Left ventricle myocardium inferior (tissue), 1 donor: ENCODE results near the gene MAPKBP1. TPM values are rescaled to one million over a fixed set of nuclear protein-coding genes. Genes with fewer than 3 reads are reported as not detected.

ENCODE experiments used
- DNase-seq: peaks from one replicate; pipeline ENCODE4 v3.0.0-alpha.2; 2020
- H3K27ac ChIP-seq: fragments of 200-600 bp; replicated peaks from 2 replicates; pipeline ENCODE4 v1.8.0; 2021
- H3K27me3 ChIP-seq: fragments of 200-600 bp; 2 replicates; pipeline ENCODE4 v1.8.0; 2021; ENCODE audit warnings: low read depth
- H3K36me3 ChIP-seq: fragments of 200-600 bp; 2 replicates; pipeline ENCODE4 v1.8.0; 2021
- H3K4me1 ChIP-seq: fragments of 200-600 bp; 2 replicates; pipeline ENCODE4 v1.8.0; 2021
- H3K4me3 ChIP-seq: fragments of 200-600 bp; 2 replicates; pipeline ENCODE4 v1.8.0; 2021; ENCODE audit warnings: mild to moderate bottlenecking, moderate library complexity
- H3K9me3 ChIP-seq: fragments of 200-600 bp; replicated peaks from 2 replicates; pipeline ENCODE4 v1.8.0; 2021
- intact Hi-C: fragments of 100-400 bp; cut with micrococcal nuclease; formaldehyde crosslinking; loops from one replicate; pipeline ENCODE4 v1.11.0; 2022
- total RNA-seq: library from RNA; stranded (reverse); fragmentation: NEBNext Ultra II Directional; extraction: Animal tissue kit (Norgen Biotek cat#: 25700); gene quantifications from one replicate; pipeline ENCODE4 v1.2.1, GENCODE V29; 2021
- TF ChIP-seq, protein P1 (sequence below): fragments of 200-600 bp; IDR thresholded peaks from 2 replicates; pipeline ENCODE4 v1.8.0; 2021; ENCODE audit warnings: antibody characterized with exemption, mild to moderate bottlenecking, borderline replicate concordance
- donor health status: DM: no; HTN: yes; CAD: no; lungs with severe emphysema.

The MAPKBP1 gene
- total RNA-seq, 1 donor from 2014 or later = 13.6 TPM

- intact Hi-C loops = no loop called here
- peaks cover 8% of the 10 kb centered on the region for H3K27me3 ChIP-seq
- H3K4me3 ChIP-seq = no peak overlapping the region
- H3K4me1 ChIP-seq = no peaks in the 10 kb centered on the region
- H3K36me3 ChIP-seq = peaks cover 51% of the 10 kb centered on the region
- H3K9me3 ChIP-seq = no peaks in the 10 kb centered on the region
- DNase-seq = no peak
- H3K27ac ChIP-seq = no peak overlapping the region
- TF ChIP-seq, protein P1, sequence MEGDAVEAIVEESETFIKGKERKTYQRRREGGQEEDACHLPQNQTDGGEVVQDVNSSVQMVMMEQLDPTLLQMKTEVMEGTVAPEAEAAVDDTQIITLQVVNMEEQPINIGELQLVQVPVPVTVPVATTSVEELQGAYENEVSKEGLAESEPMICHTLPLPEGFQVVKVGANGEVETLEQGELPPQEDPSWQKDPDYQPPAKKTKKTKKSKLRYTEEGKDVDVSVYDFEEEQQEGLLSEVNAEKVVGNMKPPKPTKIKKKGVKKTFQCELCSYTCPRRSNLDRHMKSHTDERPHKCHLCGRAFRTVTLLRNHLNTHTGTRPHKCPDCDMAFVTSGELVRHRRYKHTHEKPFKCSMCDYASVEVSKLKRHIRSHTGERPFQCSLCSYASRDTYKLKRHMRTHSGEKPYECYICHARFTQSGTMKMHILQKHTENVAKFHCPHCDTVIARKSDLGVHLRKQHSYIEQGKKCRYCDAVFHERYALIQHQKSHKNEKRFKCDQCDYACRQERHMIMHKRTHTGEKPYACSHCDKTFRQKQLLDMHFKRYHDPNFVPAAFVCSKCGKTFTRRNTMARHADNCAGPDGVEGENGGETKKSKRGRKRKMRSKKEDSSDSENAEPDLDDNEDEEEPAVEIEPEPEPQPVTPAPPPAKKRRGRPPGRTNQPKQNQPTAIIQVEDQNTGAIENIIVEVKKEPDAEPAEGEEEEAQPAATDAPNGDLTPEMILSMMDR = no peak
These were observed 74.3 kb downstream of the MAPKBP1 start for GRCh38 chr15:41848631-41849030.

DNA sequence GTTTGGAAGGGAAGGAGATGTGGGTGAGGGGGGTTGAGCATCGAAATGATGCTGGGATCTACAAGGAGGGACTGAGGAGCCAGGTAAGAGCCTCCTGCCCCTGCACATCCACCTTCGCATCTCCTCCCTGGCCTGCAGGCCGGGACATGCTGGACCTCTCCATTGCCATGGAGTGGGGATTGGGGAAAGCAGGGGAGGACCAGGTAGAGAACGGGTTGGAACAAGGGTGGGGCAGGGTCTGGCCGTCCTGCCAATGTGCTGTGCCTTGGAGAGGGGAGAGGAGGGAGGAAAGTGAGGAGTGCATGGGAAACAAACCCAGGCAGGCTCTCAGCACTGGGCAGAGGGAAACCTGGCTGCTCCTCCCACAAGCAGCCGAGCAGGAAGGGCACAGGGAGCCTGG lies 74.9 kb downstream of the MAPKBP1 start:
- DNase-seq = no peak
- peaks cover 46% of the 10 kb centered on the region for H3K36me3 ChIP-seq
- no peak overlapping the region for H3K4me3 ChIP-seq
- no peaks in the 10 kb centered on the region for H3K9me3 ChIP-seq
- peaks cover 13% of the 10 kb centered on the region for H3K27me3 ChIP-seq
- intact Hi-C loops = no loop called here
- no peaks in the 10 kb centered on the region for H3K4me1 ChIP-seq
- no peak overlapping the region for H3K27ac ChIP-seq
- TF ChIP-seq, protein P1 = no peak

DNA sequence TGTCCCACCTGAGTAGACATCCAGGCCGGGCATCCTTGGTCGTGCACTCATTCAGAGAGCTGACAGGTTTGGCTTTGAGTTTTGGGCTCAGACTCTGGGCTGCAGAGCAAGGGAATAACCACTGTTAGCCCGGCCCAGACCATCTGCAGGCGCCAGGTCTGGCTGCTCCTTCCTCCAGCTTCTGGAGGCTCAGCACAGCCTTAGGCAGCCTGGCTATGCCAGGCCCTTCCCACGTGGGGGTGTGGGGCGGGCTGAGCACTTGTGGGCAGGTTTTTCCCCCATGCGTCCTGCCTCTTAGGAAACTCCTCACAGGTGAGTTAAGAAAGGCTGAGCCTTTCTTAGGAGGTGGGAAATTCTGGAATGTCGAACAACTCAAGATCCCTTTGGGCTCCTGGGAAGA lies 75.6 kb downstream of the MAPKBP1 start:
- TF ChIP-seq, protein P1 = no peak
- peaks cover 39% of the 10 kb centered on the region for H3K36me3 ChIP-seq
- no peaks in the 10 kb centered on the region for H3K9me3 ChIP-seq
- no peak overlapping the region for H3K27ac ChIP-seq
- no peaks in the 10 kb centered on the region for H3K4me1 ChIP-seq
- no peak overlapping the region for H3K4me3 ChIP-seq
- DNase-seq = no peak
- H3K27me3 ChIP-seq = peaks cover 13% of the 10 kb centered on the region
- intact Hi-C loops = no loop called here

DNA sequence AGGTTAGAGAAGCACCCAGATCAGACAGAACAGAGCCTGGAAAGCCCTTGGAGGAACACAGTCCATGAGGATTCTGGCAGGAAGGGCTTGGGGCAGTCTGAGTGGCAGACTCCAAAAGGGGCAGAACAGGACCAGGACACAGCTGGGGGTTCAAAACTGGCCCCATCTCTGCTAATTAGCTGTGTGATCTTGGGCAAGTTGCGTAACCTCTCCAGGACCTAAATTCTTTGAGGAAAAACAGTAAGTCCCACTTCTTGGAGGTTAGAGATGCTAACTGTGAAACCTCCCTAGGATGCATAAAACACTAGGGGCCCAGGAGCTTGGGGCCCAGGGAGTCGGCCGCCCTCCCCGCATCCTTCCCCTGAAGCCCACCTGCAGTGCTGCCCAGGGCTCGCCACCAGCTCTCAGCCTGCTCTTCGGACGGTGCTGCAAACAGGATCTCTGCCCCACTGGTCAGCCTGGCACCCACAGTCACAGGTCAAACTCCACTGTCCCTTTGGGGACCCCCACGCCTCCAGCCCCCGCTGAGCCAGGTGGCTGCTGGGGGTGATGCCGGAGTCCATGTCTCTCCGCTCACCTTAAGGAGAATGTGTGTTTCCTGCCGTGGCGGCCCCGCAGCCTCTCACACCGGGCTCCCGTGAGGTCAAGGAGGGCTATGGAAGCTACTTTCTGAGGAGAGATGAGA lies 76.3 kb downstream of the MAPKBP1 start:
- no peak overlapping the region for H3K4me3 ChIP-seq
- intact Hi-C loops = no loop called here
- DNase-seq = no peak
- TF ChIP-seq, protein P1 = no peak
- no peaks in the 10 kb centered on the region for H3K9me3 ChIP-seq
- no peak overlapping the region for H3K27ac ChIP-seq
- H3K4me1 ChIP-seq = no peaks in the 10 kb centered on the region
- peaks cover 33% of the 10 kb centered on the region for H3K36me3 ChIP-seq
- peaks cover 13% of the 10 kb centered on the region for H3K27me3 ChIP-seq

GRCh38 chr15:41851167-41851523 lies 76.9 kb downstream of the MAPKBP1 start:
- H3K9me3 ChIP-seq = no peaks in the 10 kb centered on the region
- no peak overlapping the region for H3K27ac ChIP-seq
- intact Hi-C loops = no loop called here
- TF ChIP-seq, protein P1 = no peak
- H3K27me3 ChIP-seq = peaks cover 13% of the 10 kb centered on the region
- peaks cover 28% of the 10 kb centered on the region for H3K36me3 ChIP-seq
- no peak overlapping the region for H3K4me3 ChIP-seq
- H3K4me1 ChIP-seq = no peaks in the 10 kb centered on the region
- DNase-seq = no peak
